Small intestine (tissue), 7 donors: ENCODE measurements around the gene SH2D7. TPM values are rescaled to one million over a fixed set of nuclear protein-coding genes. Genes with fewer than 3 reads are reported as not detected.

Experiments used
- DNase-seq, 2 donors: peaks; one replicate each; pipeline versions ENCODE4 v3.0.0 to v3.0.0-alpha.2; 2013
- FAIRE-seq: peaks from 2 replicates; lab custom pipeline; 2012; peaks lifted over from hg19 to GRCh38; lab: Jason Lieb, UNC
- H3K27ac ChIP-seq, 3 donors: one replicate each; pipeline ENCODE4 v1.5.1; 2013; ENCODE audit warnings: low read length in 2 of 3, mild to moderate bottlenecking in 2 of 3, control low read depth in 1 of 3, inconsistent platforms in 1 of 3, low read depth in 1 of 3, moderate library complexity in 1 of 3
- H3K27me3 ChIP-seq, 3 donors: one replicate each; pipeline ENCODE4 v1.6.1; 2013; ENCODE audit warnings: low read length in 3 of 3, inconsistent platforms in 1 of 3; ENCODE audit not compliant: control insufficient read depth in 3 of 3, insufficient read depth in 3 of 3
- H3K36me3 ChIP-seq, 3 donors: one replicate each; pipeline ENCODE4 v1.6.1; 2013; ENCODE audit warnings: low read length in 3 of 3, inconsistent platforms in 1 of 3, low read depth in 1 of 3, mild to moderate bottlenecking in 1 of 3, moderate library complexity in 1 of 3; ENCODE audit not compliant: control insufficient read depth in 3 of 3, insufficient read depth in 2 of 3
- H3K4me1 ChIP-seq, 3 donors: one replicate each; pipeline ENCODE4 v1.6.1; 2013; ENCODE audit warnings: low read length in 2 of 3, inconsistent platforms in 1 of 3, low read depth in 1 of 3, mild to moderate bottlenecking in 1 of 3, moderate library complexity in 1 of 3; ENCODE audit not compliant: control insufficient read depth in 3 of 3, insufficient read depth in 2 of 3
- H3K4me3 ChIP-seq, 3 donors: one replicate each; pipeline ENCODE4 v1.5.1; 2013; ENCODE audit warnings: low read length in 3 of 3, control low read depth in 1 of 3, inconsistent platforms in 1 of 3, low read depth in 1 of 3, mild to moderate bottlenecking in 1 of 3, moderate library complexity in 1 of 3
- H3K9me3 ChIP-seq, 2 donors: one replicate each; pipeline ENCODE4 v1.6.1; 2013; ENCODE audit warnings: low read depth in 1 of 2, low read length in 1 of 2; ENCODE audit not compliant: control insufficient read depth in 2 of 2, insufficient read depth in 1 of 2
- WGBS, 3 donors: extraction: QIAGEN DNeasy Blood & Tissue Kit; methylation state at CpG; one replicate each; pipeline ENCODE4 v1.1.7; 2013; 5-methylcytosine and 5-hydroxymethylcytosine counted together
- polyA plus RNA-seq, 4 donors: library from polyadenylated mRNA; stranded (reverse) in 3 of 4; unstranded in 1 of 4; fragments of 200-250 nt in 3 of 4; fragments of 120-200 nt in 1 of 4; gene quantifications; one replicate each; pipeline versions ENCODE4 v1.2.1 to v1.2.3, GENCODE V29; 2013
- donor health status: healthy with polysubstance abuse.
- donor health status: control.
- donor health status: control.
- donor health status: Bipolar disorder and iron deficiency.
- donor health status: healthy.

Gene SH2D7
- polyA plus RNA-seq, 4 donors, result 1.7 to 3.8 (median 2.7) TPM

- Histone ChIP-seq H3K4me1 (peaks cover 15 to 74% (median 46%) of the 10 kb centered on the region in 3 donors), H3K36me3 (peaks cover 0 to 12% (median 0%) of the 10 kb centered on the region in 3 donors), H3K4me3 (no peak overlapping the region), H3K9me3 (no peaks in the 10 kb centered on the region), H3K27me3 (no peaks in the 10 kb centered on the region), H3K27ac (peak overlapping the region in 2 of 3 donors; percentile 81 to 93)
- WGBS, 3 donors, result 71 to 82% (median 74%) methylated on average over 2 of the region's 2 CpGs
- no peak for DNase-seq
- no peak for FAIRE-seq
Measured at GRCh38 chr15:78071383-78071782, 21.0 kb upstream of the SH2D7 start.

GRCh38 chr15:78072080-78072892, 20.1 kb upstream of the SH2D7 start:
- Histone ChIP-seq H3K4me3 (no peak overlapping the region), H3K4me1 (peaks cover 12 to 67% (median 39%) of the 10 kb centered on the region in 3 donors), H3K27ac (peak overlapping the region; percentile 2 to 93 (median 81)), H3K36me3 (peaks cover 0 to 10% (median 0%) of the 10 kb centered on the region in 3 donors), H3K27me3 (no peaks in the 10 kb centered on the region), H3K9me3 (no peaks in the 10 kb centered on the region)
- DNase-seq, result peak; percentile 90 to 93
- WGBS, 3 donors, result 19 to 29% (median 26%) methylated on average over 9 of the region's 9 CpGs
- FAIRE-seq, result no peak

- FAIRE-seq (no peak), DNase-seq (no peak)
- H3K27ac ChIP-seq, result peak overlapping the region in 2 of 3 donors; percentile 81 to 93
- peaks cover 0 to 8% (median 0%) of the 10 kb centered on the region in 3 donors for H3K36me3 ChIP-seq
- H3K4me1 ChIP-seq, result peaks cover 8 to 58% (median 33%) of the 10 kb centered on the region in 3 donors
- no peaks in the 10 kb centered on the region for H3K9me3 ChIP-seq
- H3K27me3 ChIP-seq, result no peaks in the 10 kb centered on the region
- H3K4me3 ChIP-seq, result no peak overlapping the region
- 70 to 77% (median 76%) methylated on average over 5 of the region's 5 CpGs for WGBS, 3 donors
Measured at GRCh38 chr15:78073046-78073787, 19.1 kb upstream of the SH2D7 start.

- peaks cover 0 to 8% (median 0%) of the 10 kb centered on the region in 3 donors for H3K36me3 ChIP-seq
- H3K4me3 ChIP-seq, result peak overlapping the region in 2 of 3 donors; percentile 93
- H3K27ac ChIP-seq, result peak overlapping the region; percentile 88 to 94 (median 92)
- DNase-seq (peak; percentile 75 to 85), FAIRE-seq (no peak)
- 21 to 38% (median 25%) methylated on average over 7 of the region's 7 CpGs for WGBS, 3 donors
- H3K9me3 ChIP-seq, result no peaks in the 10 kb centered on the region
- peaks cover 3 to 54% (median 14%) of the 10 kb centered on the region in 3 donors for H3K4me1 ChIP-seq
- no peaks in the 10 kb centered on the region for H3K27me3 ChIP-seq
Measured at GRCh38 chr15:78075490-78076230, 16.7 kb upstream of the SH2D7 start.

GRCh38 chr15:78076231-78077052, 15.9 kb upstream of the SH2D7 start:
- Histone ChIP-seq H3K4me1 (peaks cover 3 to 49% (median 12%) of the 10 kb centered on the region in 3 donors), H3K9me3 (no peaks in the 10 kb centered on the region), H3K27me3 (no peaks in the 10 kb centered on the region), H3K27ac (peak overlapping the region; percentile 88 to 94 (median 92)), H3K36me3 (peaks cover 0 to 8% (median 0%) of the 10 kb centered on the region in 3 donors), H3K4me3 (peak overlapping the region; percentile 93 to 94 (median 93))
- no peak for FAIRE-seq
- no peak for DNase-seq
- WGBS, 3 donors, result 21 to 32% (median 27%) methylated on average over 17 of the region's 17 CpGs

- H3K27ac ChIP-seq, result peak within 1 kb of the TSS; percentile 88 to 94 (median 92)
- 1% methylated on average over 62 to 104 of the region's 104 CpGs for WGBS, 3 donors
- FAIRE-seq (no peak), DNase-seq (peak; percentile 60 to 81)
- peak within 1 kb of the TSS; percentile 93 to 94 (median 93) for H3K4me3 ChIP-seq
- H3K9me3 ChIP-seq, result no peaks in the 10 kb centered on the region
- no peaks in the 10 kb centered on the region for H3K27me3 ChIP-seq
- H3K4me1 ChIP-seq, result peaks cover 1 to 45% (median 5%) of the 10 kb centered on the region in 3 donors
- peaks cover 0 to 8% (median 0%) of the 10 kb centered on the region in 3 donors for H3K36me3 ChIP-seq
Measured at GRCh38 chr15:78077053-78077870, 15.1 kb upstream of the SH2D7 start, which contains the start of gene TBC1D2B. TSS of gene TBC1D2B (minus strand) at chr15:78077711. CDS start at chr15:78077652, 59 bp downstream.

- WGBS, 3 donors, result 8 to 15% (median 13%) methylated on average over 7 of the region's 7 CpGs
- Histone ChIP-seq H3K9me3 (no peaks in the 10 kb centered on the region), H3K4me3 (peak overlapping the region; percentile 53 to 94 (median 93)), H3K4me1 (peaks cover 0 to 46% (median 5%) of the 10 kb centered on the region in 3 donors), H3K27ac (peak overlapping the region; percentile 25 to 88 (median 60)), H3K27me3 (no peaks in the 10 kb centered on the region), H3K36me3 (peaks cover 0 to 8% (median 0%) of the 10 kb centered on the region in 3 donors)
- FAIRE-seq (no peak), DNase-seq (no peak)
Measured at GRCh38 chr15:78077871-78078210, 14.5 kb upstream of the SH2D7 start.
